ENCODE results near the gene YWHAG. TPM values are rescaled to one million over a fixed set of nuclear protein-coding genes. Genes with fewer than 3 reads are reported as not detected.

Gene YWHAG
- total and polyA plus RNA-seq, 4 donors: 11.6 to 46.7 (median 43.5) TPM

DNA sequence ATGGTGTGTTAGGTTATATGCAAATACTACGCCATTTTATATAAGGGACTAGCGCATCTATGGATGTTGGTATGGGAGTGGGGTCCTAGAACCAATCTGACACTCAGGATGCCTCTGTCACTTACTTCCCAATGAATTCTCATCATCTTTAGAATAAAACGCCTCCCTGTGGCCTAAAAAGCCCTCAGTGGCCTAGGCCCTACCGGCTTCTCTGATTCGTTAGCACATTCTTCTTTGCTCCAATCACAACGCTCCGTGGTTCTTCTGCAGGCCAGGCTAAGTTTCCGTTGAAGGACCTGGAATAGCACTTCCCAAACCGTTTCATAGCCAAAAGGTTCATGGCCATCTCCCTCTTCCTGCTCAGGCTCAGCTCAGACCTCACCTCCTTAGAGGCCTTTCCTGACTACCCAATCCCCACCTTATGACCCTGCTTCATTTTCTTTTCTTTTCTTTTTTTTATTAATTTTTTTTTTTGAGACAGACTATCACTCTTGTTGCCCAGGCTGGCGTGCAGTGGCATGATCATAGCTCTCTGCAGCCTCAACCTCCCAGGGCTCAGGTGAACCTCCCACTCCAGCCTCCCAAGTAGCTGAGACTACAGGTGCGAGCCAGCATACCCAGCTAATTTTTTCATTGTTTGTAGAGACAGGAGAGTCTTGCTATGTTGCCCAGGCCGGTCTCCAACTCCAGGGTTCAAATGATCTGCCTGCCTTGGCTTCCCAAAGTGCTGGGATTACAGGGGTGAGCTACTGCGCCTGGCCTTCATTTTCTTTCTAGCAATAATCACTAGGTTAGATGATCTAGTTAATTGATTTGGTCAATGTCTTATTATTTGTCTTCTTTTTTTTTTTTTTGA, 24.5 kb upstream of the YWHAG start (continued):
- TF ChIP-seq, protein P1, sequence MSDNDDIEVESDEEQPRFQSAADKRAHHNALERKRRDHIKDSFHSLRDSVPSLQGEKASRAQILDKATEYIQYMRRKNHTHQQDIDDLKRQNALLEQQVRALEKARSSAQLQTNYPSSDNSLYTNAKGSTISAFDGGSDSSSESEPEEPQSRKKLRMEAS (IDR thresholded peaks at IDR 0.05): no peak
- no peak for TF ChIP-seq RAD21 (IDR thresholded peaks at IDR 0.05)
- no peak for TF ChIP-seq HNF4G (IDR thresholded peaks at IDR 0.05)
- no peak for TF ChIP-seq JUND (IDR thresholded peaks at IDR 0.05)
- TF ChIP-seq EGR1 (IDR thresholded peaks at IDR 0.05; ENCODE audit: low read depth in 2 of 2): no peak
- TF ChIP-seq TAF1 (conservative IDR thresholded peaks at IDR 0.05): no peak
- no peak for TF ChIP-seq FOXA2 (IDR thresholded peaks at IDR 0.05)
- no peak for TF ChIP-seq SP1 (IDR thresholded peaks at IDR 0.05)

DNA sequence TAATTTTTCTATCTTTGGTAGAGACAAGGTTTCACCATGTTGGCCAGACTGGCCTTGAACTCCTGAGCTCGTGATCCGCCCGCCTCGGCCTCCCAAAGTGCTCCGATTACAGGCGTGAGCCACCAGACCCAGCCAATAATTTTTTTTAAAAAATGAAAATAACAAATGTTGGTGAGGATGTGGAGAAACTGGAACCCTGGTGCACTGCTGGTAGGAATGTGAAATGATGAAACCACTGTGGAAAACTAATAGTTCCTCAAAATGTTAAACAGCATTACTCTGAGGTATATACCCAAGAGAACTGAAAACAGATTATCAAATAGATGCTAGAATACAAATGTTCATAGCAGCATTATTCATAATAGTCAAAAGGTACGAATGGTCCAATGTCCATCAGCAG, 23.0 kb upstream of the YWHAG start:
- Histone ChIP-seq H3K4me1 (ENCODE audit: control insufficient read depth in 4 of 4, insufficient read depth in 4 of 4, low read length in 3 of 4) (peaks cover 0 to 6% (median 3%) of the 10 kb centered on the region in 4 donors), H3K4me3 (ENCODE audit: low read depth in 1 of 3, low read length in 3 of 3) (no peak overlapping the region), H3K9me3 (ENCODE audit: control insufficient read depth in 4 of 4, low read length in 3 of 4) (no peaks in the 10 kb centered on the region), H3K27me3 (ENCODE audit: control insufficient read depth in 4 of 4, insufficient read depth in 4 of 4, low read length in 3 of 4) (no peaks in the 10 kb centered on the region), H3K27ac (ENCODE audit: low read depth in 1 of 2, low read length in 2 of 2) (peak overlapping the region in 1 of 2 donors; percentile 11), H3K36me3 (ENCODE audit: control insufficient read depth in 4 of 4, insufficient read depth in 3 of 4, low read depth in 1 of 4, low read length in 3 of 4) (no peaks in the 10 kb centered on the region), H3K9ac (ENCODE audit: low read depth in 1 of 2, low read length in 2 of 2) (no peak overlapping the region)
- DNase-seq (ENCODE audit: low spot score): no peak
- WGBS: 95% methylated on average over 7 of the region's 7 CpGs
- TF ChIP-seq, protein P2, sequence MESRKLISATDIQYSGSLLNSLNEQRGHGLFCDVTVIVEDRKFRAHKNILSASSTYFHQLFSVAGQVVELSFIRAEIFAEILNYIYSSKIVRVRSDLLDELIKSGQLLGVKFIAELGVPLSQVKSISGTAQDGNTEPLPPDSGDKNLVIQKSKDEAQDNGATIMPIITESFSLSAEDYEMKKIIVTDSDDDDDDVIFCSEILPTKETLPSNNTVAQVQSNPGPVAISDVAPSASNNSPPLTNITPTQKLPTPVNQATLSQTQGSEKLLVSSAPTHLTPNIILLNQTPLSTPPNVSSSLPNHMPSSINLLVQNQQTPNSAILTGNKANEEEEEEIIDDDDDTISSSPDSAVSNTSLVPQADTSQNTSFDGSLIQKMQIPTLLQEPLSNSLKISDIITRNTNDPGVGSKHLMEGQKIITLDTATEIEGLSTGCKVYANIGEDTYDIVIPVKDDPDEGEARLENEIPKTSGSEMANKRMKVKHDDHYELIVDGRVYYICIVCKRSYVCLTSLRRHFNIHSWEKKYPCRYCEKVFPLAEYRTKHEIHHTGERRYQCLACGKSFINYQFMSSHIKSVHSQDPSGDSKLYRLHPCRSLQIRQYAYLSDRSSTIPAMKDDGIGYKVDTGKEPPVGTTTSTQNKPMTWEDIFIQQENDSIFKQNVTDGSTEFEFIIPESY (IDR thresholded peaks at IDR 0.05): no peak
- TF ChIP-seq GABPA (IDR thresholded peaks at IDR 0.05 in 1 of 2, conservative IDR thresholded peaks at IDR 0.05 in 1 of 2) (no peak), JUND (IDR thresholded peaks at IDR 0.05) (no peak), EGR1 (IDR thresholded peaks at IDR 0.05; ENCODE audit: low read depth in 2 of 2) (no peak), FOXA2 (IDR thresholded peaks at IDR 0.05) (no peak), HNF4A (conservative IDR thresholded peaks at IDR 0.05) (no peak), HNF4G (IDR thresholded peaks at IDR 0.05) (no peak), NR2F2 (IDR thresholded peaks at IDR 0.05) (no peak), FOXA1 (IDR thresholded peaks at IDR 0.05) (no peak), SP1 (IDR thresholded peaks at IDR 0.05) (no peak), RAD21 (IDR thresholded peaks at IDR 0.05) (no peak), RXRA (IDR thresholded peaks at IDR 0.05) (no peak), YY1 (IDR thresholded peaks at IDR 0.05) (no peak)
- TF ChIP-seq, protein P3, sequence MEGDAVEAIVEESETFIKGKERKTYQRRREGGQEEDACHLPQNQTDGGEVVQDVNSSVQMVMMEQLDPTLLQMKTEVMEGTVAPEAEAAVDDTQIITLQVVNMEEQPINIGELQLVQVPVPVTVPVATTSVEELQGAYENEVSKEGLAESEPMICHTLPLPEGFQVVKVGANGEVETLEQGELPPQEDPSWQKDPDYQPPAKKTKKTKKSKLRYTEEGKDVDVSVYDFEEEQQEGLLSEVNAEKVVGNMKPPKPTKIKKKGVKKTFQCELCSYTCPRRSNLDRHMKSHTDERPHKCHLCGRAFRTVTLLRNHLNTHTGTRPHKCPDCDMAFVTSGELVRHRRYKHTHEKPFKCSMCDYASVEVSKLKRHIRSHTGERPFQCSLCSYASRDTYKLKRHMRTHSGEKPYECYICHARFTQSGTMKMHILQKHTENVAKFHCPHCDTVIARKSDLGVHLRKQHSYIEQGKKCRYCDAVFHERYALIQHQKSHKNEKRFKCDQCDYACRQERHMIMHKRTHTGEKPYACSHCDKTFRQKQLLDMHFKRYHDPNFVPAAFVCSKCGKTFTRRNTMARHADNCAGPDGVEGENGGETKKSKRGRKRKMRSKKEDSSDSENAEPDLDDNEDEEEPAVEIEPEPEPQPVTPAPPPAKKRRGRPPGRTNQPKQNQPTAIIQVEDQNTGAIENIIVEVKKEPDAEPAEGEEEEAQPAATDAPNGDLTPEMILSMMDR (IDR thresholded peaks at IDR 0.05; ENCODE audit: low read depth, low read length, missing input control): no peak
- TF ChIP-seq, protein P4, sequence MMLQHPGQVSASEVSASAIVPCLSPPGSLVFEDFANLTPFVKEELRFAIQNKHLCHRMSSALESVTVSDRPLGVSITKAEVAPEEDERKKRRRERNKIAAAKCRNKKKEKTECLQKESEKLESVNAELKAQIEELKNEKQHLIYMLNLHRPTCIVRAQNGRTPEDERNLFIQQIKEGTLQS (IDR thresholded peaks at IDR 0.05): no peak
- TF ChIP-seq, protein P1 (IDR thresholded peaks at IDR 0.05): no peak
- TF ChIP-seq, protein P5, sequence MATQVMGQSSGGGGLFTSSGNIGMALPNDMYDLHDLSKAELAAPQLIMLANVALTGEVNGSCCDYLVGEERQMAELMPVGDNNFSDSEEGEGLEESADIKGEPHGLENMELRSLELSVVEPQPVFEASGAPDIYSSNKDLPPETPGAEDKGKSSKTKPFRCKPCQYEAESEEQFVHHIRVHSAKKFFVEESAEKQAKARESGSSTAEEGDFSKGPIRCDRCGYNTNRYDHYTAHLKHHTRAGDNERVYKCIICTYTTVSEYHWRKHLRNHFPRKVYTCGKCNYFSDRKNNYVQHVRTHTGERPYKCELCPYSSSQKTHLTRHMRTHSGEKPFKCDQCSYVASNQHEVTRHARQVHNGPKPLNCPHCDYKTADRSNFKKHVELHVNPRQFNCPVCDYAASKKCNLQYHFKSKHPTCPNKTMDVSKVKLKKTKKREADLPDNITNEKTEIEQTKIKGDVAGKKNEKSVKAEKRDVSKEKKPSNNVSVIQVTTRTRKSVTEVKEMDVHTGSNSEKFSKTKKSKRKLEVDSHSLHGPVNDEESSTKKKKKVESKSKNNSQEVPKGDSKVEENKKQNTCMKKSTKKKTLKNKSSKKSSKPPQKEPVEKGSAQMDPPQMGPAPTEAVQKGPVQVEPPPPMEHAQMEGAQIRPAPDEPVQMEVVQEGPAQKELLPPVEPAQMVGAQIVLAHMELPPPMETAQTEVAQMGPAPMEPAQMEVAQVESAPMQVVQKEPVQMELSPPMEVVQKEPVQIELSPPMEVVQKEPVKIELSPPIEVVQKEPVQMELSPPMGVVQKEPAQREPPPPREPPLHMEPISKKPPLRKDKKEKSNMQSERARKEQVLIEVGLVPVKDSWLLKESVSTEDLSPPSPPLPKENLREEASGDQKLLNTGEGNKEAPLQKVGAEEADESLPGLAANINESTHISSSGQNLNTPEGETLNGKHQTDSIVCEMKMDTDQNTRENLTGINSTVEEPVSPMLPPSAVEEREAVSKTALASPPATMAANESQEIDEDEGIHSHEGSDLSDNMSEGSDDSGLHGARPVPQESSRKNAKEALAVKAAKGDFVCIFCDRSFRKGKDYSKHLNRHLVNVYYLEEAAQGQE (IDR thresholded peaks at IDR 0.05): no peak
